ENCODE results near the gene STX12.

STX12 gene

DNA sequence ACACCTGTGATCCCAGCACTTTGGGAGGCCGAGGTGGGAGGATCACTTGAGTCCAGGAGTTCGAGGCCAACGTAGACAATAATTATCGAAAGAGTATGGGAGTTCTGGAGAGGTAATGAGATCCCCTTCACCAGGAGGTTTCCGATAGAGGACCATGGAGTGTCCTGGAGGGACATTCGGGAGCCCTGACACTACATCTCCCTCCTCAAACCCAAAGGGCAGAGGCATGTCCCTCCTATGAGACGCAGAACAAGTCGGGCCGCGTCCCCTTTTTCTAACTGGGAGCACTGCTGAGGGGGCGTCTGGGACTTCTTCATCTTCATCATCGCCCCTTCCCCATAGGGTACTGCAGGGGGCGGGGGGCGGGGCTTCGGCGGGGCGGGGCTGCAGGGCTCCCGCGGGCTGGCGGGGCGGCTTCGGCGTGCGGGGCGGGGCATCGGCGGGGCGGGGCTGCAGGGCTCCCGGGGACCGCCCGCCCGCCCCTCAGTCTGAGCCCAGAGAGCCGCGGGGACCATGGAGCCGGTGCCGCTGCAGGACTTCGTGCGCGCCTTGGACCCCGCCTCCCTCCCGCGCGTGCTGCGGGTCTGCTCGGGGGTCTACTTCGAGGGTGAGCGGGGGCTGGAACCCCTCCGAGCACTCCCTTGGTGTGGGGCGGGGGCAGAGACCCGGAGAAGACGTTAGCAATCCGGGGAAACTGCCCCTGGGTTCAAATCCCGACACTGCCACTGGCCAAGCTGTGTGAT, 99.2 kb downstream of the STX12 start, which contains the start of gene THEMIS2:
Gene THEMIS2, plus strand, starts transcription at position 486 of the 743 bp plus-strand sequence. Its CDS starts 28 bp downstream, at position 514.
- peaks cover 15% of the 10 kb centered on the region for H3K27me3 Mint-ChIP-seq (ENCODE audit: low read depth)
- H3K27ac Mint-ChIP-seq = no peak within 1 kb of the TSS
- H3K4me3 Mint-ChIP-seq = peak within 1 kb of the TSS; percentile 81 to 86 (median 82)
- peaks cover 10% of the 10 kb centered on the region for H3K4me1 Mint-ChIP-seq
- no peaks in the 10 kb centered on the region for H3K9me3 Mint-ChIP-seq
- no peaks in the 10 kb centered on the region for H3K36me3 Mint-ChIP-seq (ENCODE audit: low read depth)
- TF ChIP-seq CTCF (IDR thresholded peaks at IDR 0.05; ENCODE audit: unreplicated experiment in 3 of 3) = no peak

DNA sequence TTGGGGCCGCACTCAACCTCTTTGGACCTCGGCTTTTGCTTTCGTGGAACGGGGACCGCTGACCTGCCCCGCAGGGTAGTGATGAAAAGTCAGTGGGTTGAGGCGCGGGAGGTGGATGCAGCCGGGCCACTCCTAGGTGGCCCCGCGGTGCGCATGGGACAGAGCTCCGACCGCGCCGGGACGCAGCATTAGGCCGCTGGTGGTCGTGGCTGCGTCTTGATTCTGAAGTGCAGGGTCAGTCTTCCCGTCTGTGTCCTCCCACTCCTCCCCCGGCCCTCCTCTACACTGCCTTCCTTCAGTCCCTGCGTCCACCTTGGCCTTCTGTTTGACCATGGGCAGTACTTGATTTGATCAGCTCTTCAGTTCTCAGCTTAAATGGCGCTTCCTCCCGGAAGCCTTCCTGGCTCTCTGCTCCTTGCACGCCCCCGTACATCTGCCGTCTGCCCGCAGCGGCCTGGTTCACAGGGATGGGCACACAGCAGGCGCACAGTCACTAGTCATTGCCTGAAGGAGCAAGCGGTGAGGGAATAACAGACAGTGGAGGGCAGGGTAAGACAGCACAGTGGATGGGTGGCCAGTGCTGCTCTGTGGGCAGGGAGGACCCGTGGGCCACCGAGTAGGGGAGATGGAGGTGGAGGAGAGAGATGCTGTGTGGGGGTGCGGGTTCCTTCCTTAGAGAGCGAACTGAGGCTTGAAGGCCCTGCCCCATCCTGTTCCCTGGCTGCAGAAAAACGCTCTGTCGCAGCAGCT, 100.0 kb downstream of the STX12 start:
- TF ChIP-seq CTCF (IDR thresholded peaks at IDR 0.05; ENCODE audit: unreplicated experiment in 3 of 3) = no peak
- Mint-ChIP-seq H3K4me3 (peak overlapping the region; percentile 81 to 86 (median 82)), H3K27me3 (ENCODE audit: low read depth) (peaks cover 15% of the 10 kb centered on the region), H3K9me3 (no peaks in the 10 kb centered on the region), H3K27ac (no peak overlapping the region), H3K36me3 (ENCODE audit: low read depth) (no peaks in the 10 kb centered on the region), H3K4me1 (peaks cover 10% of the 10 kb centered on the region)

GRCh38 chr1:27873671-27874384, 100.8 kb downstream of the STX12 start:
- no peak overlapping the region for H3K27ac Mint-ChIP-seq
- peaks cover 15% of the 10 kb centered on the region for H3K27me3 Mint-ChIP-seq (ENCODE audit: low read depth)
- peak overlapping the region; percentile 81 to 86 (median 82) for H3K4me3 Mint-ChIP-seq
- no peaks in the 10 kb centered on the region for H3K36me3 Mint-ChIP-seq (ENCODE audit: low read depth)
- no peaks in the 10 kb centered on the region for H3K9me3 Mint-ChIP-seq
- no peak for TF ChIP-seq CTCF (IDR thresholded peaks at IDR 0.05; ENCODE audit: unreplicated experiment in 3 of 3)
- peaks cover 15% of the 10 kb centered on the region for H3K4me1 Mint-ChIP-seq
